SKM-1 treated with dmso at 0.1 percent for 144 hours (cell line): ENCODE results near the gene CAND1.
"Not testable (repeated sequence)": the region's sequence is repeated elsewhere in the genome, so short reads cannot be mapped to it uniquely, and the experiment has no call there.

Source experiments
- DNase-seq: peaks from one replicate; lab custom pipeline; 2025; ENCODE audit not compliant: unreplicated experiment; lab: John Stamatoyannopoulos, UW

CAND1 gene

DNA sequence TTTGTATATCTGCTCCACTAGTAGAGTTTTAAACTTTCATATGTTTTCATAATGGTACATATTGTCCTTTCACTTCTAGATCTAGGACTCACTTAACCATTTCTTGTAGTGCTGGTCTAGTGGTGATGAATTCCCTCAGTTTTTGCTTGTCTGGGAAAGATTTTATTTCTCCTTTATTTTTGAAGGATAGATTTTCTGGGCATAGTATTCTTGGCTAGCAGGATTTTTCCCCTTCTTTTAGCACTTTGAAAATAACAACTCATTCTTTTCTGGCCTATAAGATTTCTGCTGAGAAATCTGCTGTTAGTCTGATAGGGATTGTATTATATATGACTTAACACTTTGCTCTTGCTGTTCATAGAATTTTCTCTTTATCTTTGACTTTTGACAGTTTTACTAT, 69.3 kb downstream of the CAND1 start:
- DNase-seq: no peak

DNA sequence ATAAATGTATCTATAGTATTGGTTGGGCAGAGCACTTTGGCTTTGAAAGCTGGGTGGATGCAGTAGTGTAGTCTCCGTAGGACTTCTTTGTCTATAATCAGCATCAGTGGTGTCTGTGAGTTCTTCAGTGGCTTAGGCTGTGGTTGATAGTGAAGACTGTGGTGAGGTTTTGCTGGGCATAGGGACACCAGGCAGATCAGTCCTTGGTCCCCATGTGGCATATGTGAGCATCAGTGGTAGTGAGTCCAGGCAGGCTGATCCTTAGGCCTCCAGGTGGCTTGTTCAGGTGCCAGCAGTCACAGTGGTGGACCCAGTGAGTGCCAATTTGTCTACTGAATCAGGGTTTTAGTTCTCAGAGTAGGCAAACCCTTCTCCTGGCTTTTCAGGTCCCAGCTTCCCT, 70.4 kb downstream of the CAND1 start:
- DNase-seq: no peak

DNA sequence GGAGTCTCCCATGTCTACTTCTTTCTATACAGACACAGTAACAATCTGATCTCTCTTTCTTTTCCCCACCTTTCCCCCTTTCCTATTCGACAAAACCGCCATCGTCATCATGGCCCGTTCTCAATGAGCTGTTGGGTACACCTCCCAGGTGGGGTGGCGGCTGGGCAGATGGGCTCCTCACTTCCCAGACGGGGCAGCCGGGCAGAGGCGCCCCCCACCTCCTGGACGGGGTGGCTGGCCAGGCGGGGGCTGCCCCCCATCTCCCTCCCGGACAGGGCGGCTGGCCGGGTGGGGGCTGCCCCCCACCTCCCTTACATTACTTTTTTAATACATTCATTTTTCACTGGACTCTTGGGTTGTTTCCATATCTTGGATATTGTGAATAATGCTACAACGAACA, 71.9 kb downstream of the CAND1 start:
- not testable (repeated sequence) for DNase-seq

DNA sequence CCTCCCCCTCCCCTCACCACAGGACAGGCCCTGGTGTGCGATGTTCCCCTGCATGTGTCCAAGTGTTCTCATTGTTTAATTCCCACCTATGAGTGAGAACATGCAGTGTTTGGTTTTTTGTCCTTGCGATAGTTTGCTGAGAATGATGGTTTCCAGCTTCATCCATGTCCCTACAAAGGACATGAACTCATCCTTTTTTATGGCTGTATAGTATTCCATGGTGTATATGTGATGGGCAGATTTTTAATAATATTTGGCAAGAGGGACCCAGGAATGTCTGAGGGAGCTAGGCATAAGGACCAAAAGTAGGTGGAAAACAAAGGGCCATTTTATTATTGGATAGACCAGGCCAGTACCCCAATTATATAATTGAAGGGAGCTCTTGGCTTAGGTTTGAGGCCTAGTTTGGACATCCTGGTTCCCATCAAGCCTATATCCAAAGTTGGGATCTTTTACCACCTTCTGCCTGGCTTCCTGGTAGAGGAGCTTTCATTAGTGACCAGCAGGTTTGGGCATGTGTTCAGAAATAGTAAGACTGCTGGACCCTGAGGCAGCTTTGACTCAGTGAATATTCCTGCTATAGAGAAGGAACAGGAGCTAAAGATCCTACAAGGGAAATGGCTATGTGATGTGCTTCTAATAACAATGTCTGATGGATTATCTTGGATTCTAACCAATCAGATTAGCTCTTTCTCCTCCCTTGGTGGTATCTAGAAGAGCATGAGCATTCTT, 76.0 kb downstream of the CAND1 start:
- no peak for DNase-seq

DNA sequence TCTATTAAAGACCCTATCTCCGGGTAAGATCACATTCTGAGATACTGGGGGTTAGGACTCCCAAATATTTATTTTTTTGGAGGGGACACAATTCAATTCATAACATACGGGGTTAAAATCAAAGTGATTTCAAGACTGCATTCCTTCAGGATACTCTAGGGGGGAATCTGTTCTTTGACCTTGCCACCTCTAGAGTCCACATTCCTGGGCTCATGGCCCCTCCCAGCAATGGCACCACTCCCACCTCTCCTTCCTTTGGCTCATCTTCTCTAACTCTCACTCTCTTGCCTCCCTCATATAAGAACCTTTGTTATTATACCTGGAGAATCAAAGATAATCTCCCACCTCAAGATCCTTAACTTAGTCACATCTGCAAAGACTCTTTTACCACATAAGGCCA, 79.5 kb downstream of the CAND1 start:
- no peak for DNase-seq

DNA sequence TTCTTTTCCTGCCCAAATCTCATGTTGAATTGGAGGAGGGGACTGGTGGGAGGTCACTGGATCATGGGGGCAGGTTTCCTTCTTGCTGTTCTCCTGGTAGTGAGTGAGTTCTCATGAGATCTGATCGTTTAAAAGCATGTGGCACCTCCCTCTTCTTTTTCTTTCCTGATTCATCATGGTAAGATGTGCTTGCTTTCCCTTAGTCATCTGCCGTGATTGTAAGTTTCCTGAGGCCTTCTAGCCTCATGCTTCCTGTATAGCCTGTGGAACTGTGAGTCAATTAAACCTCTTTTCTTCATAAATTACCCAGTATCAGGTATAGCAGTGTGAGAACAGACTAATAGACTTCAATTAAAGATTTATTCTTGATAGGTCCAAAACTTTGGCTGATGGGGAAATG, 83.5 kb downstream of the CAND1 start:
- DNase-seq: no peak

DNA sequence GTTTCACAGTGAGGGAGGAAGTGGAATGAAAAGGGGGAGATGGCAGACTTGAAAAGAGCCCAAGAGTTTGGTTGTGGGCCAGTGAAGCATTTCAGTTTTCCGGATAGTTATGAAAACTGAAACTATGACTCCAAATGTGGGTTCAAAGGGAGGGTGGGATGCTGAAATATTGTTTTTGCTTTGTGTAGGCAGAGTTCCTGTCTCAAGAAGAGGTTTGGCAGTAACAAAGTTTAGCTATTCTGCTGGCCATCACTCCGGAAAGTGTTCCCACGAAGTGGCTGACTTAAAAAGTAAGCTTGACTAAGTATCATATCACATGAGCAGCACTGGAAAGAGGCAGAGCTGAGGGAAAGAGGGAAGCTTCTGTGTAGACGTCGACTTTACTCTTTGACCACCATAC, 85.2 kb downstream of the CAND1 start:
- DNase-seq: no peak

DNA sequence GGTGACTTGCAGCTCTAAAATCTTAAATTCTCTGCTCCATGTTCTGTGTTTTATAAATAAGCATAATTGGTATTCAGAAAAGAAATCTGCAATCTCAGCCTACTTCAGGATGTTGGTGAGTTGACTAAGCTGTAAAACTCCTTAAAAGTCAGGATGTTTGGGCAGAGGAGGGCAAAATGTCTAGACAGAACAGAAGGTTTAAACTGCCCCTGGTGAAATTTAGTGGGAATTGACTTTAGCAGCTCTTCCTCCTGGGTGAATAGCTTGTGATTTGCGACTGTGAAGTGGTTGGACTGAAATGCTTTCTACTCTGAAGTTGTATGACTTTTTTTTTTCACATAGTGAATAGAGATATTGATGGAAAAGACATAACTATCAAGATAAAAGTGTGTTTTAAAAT, 85.8 kb downstream of the CAND1 start:
- DNase-seq: no peak

DNA sequence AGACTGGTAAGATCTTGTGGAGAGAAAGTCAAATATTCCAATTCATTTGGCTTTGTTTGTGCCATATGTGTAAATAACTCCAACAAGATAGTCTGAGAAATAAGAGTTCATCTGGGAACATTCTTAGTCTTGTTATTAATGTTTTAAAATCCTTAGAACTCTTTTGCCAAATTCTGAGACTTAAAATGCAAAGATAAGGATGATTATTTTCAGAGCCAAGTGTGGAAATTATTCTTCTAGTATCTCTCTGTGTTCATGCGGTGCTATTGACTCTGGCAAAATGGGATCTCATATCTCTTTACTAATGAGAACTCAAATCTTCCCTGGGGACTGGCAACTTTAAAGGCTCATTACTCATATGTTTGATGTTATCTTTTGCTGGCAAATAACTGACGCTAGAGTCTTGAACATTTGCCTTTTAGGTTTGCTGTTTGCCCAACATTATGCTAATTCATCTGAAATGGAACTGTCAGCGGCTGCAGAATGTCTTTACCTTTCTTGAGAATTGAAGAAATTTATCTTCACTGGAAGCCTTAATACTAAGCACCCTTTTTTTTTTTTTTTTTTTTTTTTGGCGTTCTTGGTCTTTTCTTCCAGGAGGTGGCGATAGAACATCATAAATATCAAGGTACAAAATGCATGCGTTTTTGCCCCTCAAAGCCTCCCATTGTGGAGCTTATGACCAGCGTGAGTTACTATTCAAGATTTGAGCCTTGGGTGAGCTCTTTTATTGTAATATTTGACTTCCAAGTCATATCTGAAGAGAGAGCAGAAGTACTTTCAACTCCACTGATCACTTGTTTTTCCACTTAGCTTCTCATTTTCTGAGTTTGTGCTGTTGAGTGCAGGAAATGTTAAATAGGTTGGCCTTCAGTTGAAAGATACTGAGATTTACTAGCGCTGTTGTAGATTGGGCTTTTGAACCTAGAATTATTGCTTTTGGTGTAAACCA, 86.5 kb downstream of the CAND1 start:
- peak; percentile 15 for DNase-seq

DNA sequence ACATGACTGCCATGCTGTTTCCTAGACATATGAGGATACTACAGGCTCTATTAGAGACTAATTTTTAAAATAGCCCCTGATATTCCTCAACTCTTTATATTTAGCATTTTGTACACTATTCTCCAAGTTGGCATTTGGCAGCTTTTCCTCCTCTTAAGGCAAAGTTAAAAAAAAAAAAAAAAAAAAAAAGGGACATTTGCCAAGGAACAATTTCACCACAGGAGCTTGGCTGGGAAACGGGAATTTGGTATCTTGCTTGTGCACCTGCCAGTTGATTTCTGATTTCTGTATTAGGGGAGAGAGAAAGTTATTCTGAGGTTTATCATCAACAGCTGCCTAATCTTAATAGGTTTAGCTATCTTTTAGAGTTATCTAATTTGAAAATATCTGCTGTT, 87.2 kb downstream of the CAND1 start:
- no peak for DNase-seq

DNA sequence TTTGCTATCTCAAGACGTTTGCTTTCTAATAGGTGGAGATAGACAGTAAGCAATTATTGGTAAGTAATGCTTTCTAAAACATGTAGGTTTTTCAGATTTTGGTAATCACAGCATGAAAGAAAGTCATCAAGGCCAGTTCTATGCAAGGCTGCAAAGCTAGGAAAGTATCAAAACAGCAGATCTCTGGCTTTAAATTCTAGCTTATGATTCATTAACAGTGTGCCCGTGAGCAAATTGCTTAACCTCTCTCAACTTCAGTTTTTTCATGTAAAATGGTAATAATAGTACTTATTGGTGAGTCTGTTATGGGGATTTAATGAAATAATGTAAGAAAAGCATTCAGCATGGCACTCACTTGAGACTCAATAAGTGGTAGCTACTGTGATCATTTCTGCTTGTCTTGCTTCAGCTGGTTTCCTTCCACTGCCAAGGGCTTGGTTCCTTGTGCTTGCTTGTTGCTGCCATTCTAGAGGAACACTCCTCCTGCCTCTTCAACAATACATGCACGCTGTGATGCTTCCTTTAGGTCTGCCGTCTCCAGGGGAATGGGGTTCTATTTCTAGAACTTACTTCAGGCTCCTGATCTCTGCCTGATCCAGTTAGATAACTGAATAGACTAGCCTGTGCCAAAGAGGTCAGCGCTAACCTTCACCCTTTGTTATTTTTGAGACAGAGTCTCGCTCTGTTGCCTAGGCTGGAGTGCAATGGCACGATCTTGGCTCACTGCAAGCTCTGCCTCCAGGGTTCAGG, 88.4 kb downstream of the CAND1 start:
- no peak for DNase-seq

DNA sequence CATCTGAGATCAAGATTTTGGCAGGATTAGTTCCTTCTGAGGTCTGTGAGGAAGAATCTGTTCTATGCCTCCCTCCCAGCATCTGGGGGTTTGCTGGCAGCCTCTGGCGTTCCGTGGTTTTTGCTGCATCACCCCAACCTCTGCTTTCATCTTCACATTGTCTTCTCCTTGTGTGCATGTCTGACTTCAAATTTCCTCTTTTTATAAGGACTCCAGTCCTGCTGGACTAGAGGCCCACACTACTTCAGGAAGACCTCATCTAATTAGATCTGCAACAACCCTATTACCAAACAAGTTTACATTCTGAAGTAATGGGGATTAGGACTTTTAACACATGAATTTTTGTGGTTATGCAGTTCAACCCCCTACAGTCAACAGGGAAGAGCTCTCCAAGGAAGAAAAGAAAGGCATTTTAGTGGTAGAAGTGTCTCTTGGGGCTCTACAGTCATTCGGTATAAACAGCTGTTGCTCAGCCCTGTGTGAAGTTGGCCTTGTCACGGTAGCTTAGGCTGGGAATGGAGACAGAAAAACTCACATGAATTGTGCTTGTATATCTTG, 89.7 kb downstream of the CAND1 start:
- peak; percentile 53 for DNase-seq

DNA sequence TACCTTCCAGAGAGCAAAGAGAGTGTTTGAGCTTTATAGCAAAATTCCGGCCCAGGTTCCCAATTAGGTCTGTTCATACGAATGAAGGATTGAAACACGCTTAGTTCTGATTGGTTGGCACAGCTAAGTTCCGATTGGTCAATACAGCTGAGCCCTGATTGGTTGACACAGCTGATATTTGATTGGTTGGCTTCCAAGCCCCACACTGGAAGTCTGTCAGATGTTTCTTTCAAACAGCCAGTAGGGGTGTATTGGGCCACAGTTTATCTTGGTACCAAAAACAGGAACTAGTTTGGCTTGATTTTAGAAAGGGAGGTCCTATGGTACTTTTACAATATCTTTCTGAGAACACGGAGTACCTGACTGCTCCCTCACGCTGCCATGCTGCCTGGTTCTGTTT, 93.4 kb downstream of the CAND1 start:
- DNase-seq: no peak

DNA sequence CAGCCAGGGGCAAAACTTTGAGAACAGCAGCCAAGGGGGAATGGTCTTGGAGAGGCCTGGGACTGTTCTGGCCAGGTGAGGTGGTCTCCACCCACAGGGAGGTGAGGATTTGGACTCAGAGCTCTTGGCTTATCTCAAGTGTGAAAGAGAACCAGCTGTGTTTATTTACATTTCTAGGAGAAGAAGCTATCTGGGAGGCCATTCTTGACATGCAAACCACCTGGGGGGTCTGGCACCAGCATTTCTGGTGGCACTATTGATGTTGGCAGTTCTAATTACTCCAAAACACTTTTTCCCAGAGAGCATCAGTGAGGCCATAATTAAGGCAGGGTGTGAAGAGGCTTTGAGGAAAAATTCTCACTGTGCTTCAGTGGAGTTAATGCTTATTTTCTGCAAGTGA, 95.1 kb downstream of the CAND1 start:
- no peak for DNase-seq

DNA sequence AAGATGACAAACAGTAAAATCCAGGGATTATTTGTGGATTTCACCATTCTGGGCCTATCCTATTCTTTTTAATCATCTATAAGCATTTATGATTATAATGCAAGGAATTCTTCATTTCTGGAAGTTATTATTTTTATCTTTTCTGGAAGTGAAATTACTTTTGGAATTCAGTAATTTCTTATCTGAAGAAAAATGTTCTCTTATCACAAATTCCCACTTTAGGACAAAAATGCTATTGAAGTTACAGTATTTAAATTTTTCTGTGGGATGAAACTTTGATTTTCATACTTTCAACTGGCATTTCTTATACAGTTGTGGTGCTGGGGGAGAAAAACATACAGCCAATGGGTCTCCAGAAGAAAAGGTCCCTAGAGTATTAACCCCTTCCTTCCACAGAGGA, 96.0 kb downstream of the CAND1 start:
- no peak for DNase-seq

DNA sequence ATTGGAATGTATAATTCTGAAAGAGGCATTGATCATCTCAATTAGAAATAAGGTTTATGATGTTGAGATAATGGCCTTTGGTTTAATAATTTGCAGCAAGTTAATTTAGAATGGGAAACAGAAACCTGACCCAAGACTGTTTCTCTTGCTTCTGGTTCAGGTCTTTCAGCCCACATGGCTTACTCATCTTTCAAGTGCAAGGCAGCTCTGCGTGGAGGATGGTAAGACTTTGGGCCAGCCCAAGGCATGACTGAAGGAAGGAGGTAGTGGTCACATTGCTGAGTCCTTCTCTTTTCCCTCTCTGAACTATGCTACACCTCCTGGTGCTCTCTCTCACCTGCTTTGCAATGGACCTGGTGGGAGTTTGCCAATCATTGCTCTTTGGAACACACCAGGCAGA, 98.7 kb downstream of the CAND1 start:
- no peak for DNase-seq
